GM12878 (cell line): Measurements from ENCODE around the gene DENND1A. TPM values are rescaled to one million over a fixed set of nuclear protein-coding genes. Genes with fewer than 3 reads are reported as not detected.

ENCODE experiments used
- ATAC-seq: fragments of 200-7000 bp; cut with Tn5 transposase; 3 replicates; pipeline ENCODE4 v1.9.1; 2020; ENCODE audit warnings: mild to moderate bottlenecking, moderate library complexity
- BruUV-seq: library from RNA; stranded (reverse); fragments of 400-500 nt; replicated peaks from 2 replicates; lab custom pipeline; 2021; lab: Mats Ljungman, UMichigan
- CTCF ChIA-PET: fragments of 300-600 bp; sonication (Branson Sonifier 250); formaldehyde crosslinking; extraction: SDS; loops from one replicate; lab custom pipeline; 2021; ENCODE audit warnings: inconsistent platforms; lab: Yijun Ruan, JAX
- POLR2A ChIA-PET: fragments of 350-600 bp; formaldehyde crosslinking; extraction: SDS; loops from one replicate; lab custom pipeline; 2021; ENCODE audit warnings: inconsistent platforms; lab: Charles Lee
- RAD21 ChIA-PET: fragments of 300-600 bp; sonication (Branson Sonifier 250); formaldehyde crosslinking; loops from one replicate; lab custom pipeline; 2023; ENCODE audit warnings: antibody characterized with exemption; ENCODE audit not compliant: unreplicated experiment; lab: Charles Lee
- SMC1A ChIA-PET: fragments of 300-600 bp; sonication (Branson Sonifier 250); formaldehyde crosslinking; loops from one replicate; lab custom pipeline; 2023; ENCODE audit not compliant: unreplicated experiment, uncharacterized antibody; lab: Charles Lee
- DNase-seq: peaks from one replicate; pipeline ENCODE4 v3.0.0-alpha.2; 2011; ENCODE audit warnings: low read depth, low spot score
- FAIRE-seq: peaks from 3 replicates; lab custom pipeline; 2011; peaks lifted over from hg19 to GRCh38; lab: Jason Lieb, UNC
- H2AFZ ChIP-seq: 2 replicates; pipeline ENCODE4 v1.6.0; 2011; ENCODE audit warnings: low read depth, low read length, control low read depth; ENCODE audit not compliant: control insufficient read depth
- H3K27ac ChIP-seq: 2 replicates; pipeline ENCODE4 v1.5.1; 2011; ENCODE audit warnings: control low read depth; ENCODE audit not compliant: control insufficient read depth, insufficient read depth
- H3K27me3 ChIP-seq, 2 experiments: replicated peaks in 1 of 2; 2 replicates each; pipeline versions ENCODE4 v1.6.0 to v1.6.1; 2011; ENCODE audit warnings: low read length in 1 of 2; ENCODE audit not compliant: control insufficient read depth in 2 of 2, insufficient read depth in 2 of 2
- H3K36me3 ChIP-seq, 2 experiments: 2 replicates each; pipeline ENCODE4 v1.5.1; 2011; ENCODE audit warnings: low read length in 1 of 2; ENCODE audit not compliant: control insufficient read depth in 2 of 2, insufficient read depth in 2 of 2
- H3K4me1 ChIP-seq: 2 replicates; pipeline ENCODE4 v1.6.1; 2011; ENCODE audit warnings: mild to moderate bottlenecking, low read length, moderate library complexity, mixed read lengths; ENCODE audit not compliant: control insufficient read depth, insufficient read depth
- H3K4me2 ChIP-seq: 2 replicates; pipeline ENCODE4 v1.6.0; 2011; ENCODE audit warnings: control low read depth; ENCODE audit not compliant: control insufficient read depth, insufficient read depth
- H3K4me3 ChIP-seq: fragments of 200-600 bp; sonication (generic); 2 replicates; pipeline ENCODE4 v1.5.1; 2016
- H3K79me2 ChIP-seq: 2 replicates; pipeline ENCODE4 v1.6.0; 2011; ENCODE audit warnings: low read length; ENCODE audit not compliant: control insufficient read depth, insufficient read depth
- H3K9ac ChIP-seq: 2 replicates; pipeline ENCODE4 v1.8.0; 2011; ENCODE audit warnings: low read length, control low read depth, mixed read lengths; ENCODE audit not compliant: control insufficient read depth, insufficient read depth
- H3K9me3 ChIP-seq: replicated peaks from 3 replicates; pipeline ENCODE4 v1.5.1; 2011; ENCODE audit warnings: mild to moderate bottlenecking, low read length; ENCODE audit not compliant: control insufficient read depth, insufficient read depth
- H4K20me1 ChIP-seq: 2 replicates; pipeline ENCODE4 v1.6.0; 2011; ENCODE audit not compliant: control insufficient read depth, insufficient read depth
- CBFB ChIP-seq: IDR thresholded peaks from 2 replicates; pipeline ENCODE4 v1.6.1; 2016; ENCODE audit warnings: antibody characterized with exemption, low read depth
- CHD1 ChIP-seq: IDR thresholded peaks from 2 replicates; pipeline ENCODE4 v1.6.1; 2012; ENCODE audit warnings: low read depth, low read length, improper control_type of control experiment
- CUX1 ChIP-seq: IDR thresholded peaks from 2 replicates; pipeline ENCODE4 v1.6.1; 2012; ENCODE audit warnings: improper control_type of control experiment, low read depth, low read length; ENCODE audit not compliant: insufficient replicate concordance
- DPF2 ChIP-seq: fragments of 450-650 bp; IDR thresholded peaks from 2 replicates; pipeline ENCODE4 v1.6.1; 2017; ENCODE audit warnings: mild to moderate bottlenecking
- E4F1 ChIP-seq: fragments of 450-650 bp; IDR thresholded peaks from 2 replicates; pipeline ENCODE4 v1.6.1; 2018; ENCODE audit warnings: borderline replicate concordance, mild to moderate bottlenecking; ENCODE audit not compliant: partially characterized antibody
- ETV6 ChIP-seq, 2 experiments: fragments of 450-650 bp in 1 of 2; IDR thresholded peaks in 1 of 2; conservative IDR thresholded peaks in 1 of 2; 2 replicates each; pipeline ENCODE4 v1.6.1; 2014; ENCODE audit warnings: antibody characterized with exemption in 1 of 2, borderline replicate concordance in 1 of 2, low read depth in 1 of 2, mild to moderate bottlenecking in 1 of 2, moderate library complexity in 1 of 2
- HCFC1 ChIP-seq: fragments of 150-350 bp; IDR thresholded peaks from 2 replicates; pipeline ENCODE4 v1.6.1; 2014; ENCODE audit warnings: low read length
- HDAC6 ChIP-seq: fragments of 200-600 bp; sonication (generic); IDR thresholded peaks from one replicate; pipeline ENCODE4 v1.8.0; 2017; ENCODE audit warnings: antibody characterized with exemption; ENCODE audit not compliant: unreplicated experiment
- RUNX3 ChIP-seq: IDR thresholded peaks from 2 replicates; pipeline ENCODE4 v1.6.1; 2012; ENCODE audit warnings: low read length, inconsistent platforms
- SREBF1 ChIP-seq: IDR thresholded peaks from 2 replicates; pipeline ENCODE4 v1.6.1; 2012; ENCODE audit warnings: mild to moderate bottlenecking, low read length
- ZBTB11 ChIP-seq: fragments of 450-650 bp; formaldehyde crosslinking; IDR thresholded peaks from 2 replicates; pipeline ENCODE4 v1.5.0; 2022; ENCODE audit warnings: mild to moderate bottlenecking, missing genetic modification characterization
- ZNF622 ChIP-seq: fragments of 450-650 bp; IDR thresholded peaks from 2 replicates; pipeline ENCODE4 v1.6.1; 2017; ENCODE audit warnings: mild to moderate bottlenecking, inconsistent platforms
- ZZZ3 ChIP-seq: IDR thresholded peaks from 2 replicates; pipeline ENCODE4 v1.6.1; 2011; ENCODE audit warnings: low read depth; ENCODE audit not compliant: control insufficient read depth, insufficient read length
- WGBS: methylation state at CpG from one replicate; pipeline ENCODE4 v1.1.6; 2016; ENCODE audit warnings: low lambda C conversion rate; ENCODE audit not compliant: insufficient replicate concordance, insufficient coverage; ENCODE audit errors: missing lambda C conversion rate; 5-methylcytosine and 5-hydroxymethylcytosine counted together
- in situ Hi-C: fragments of 300-500 bp; cut with MboI; formaldehyde crosslinking; loops from 9 replicates; pipeline ENCODE4 v1.14.3; 2018; ENCODE audit warnings: mixed read lengths
- intact Hi-C: fragments of 100-400 bp; cut with micrococcal nuclease; formaldehyde crosslinking; loops from one replicate; pipeline ENCODE4 v1.14.2; 2022; ENCODE audit not compliant: unreplicated experiment
- polyA plus RNA-seq, 11 experiments: library from polyadenylated mRNA; depleted of rRNA in 4 of 11; unstranded in 6 of 11; stranded (reverse) in 5 of 11; fragments of >200 nt; fragmentation: Nextera tagmentation in 4 of 11; fragmentation: Illumina TruSeq in 1 of 11; extraction: Ambion mirVana in 4 of 11; extraction: Trizol in 1 of 11; gene quantifications; 1 replicate in 1 of 11; 2 replicates in 10 of 11; pipeline versions ENCODE4 v1.2.1 to v1.2.3, GENCODE V29; 2011 to 2016; ENCODE audit warnings: inconsistent platforms in 2 of 11, missing spikeins in 2 of 11, low read depth in 1 of 11
- total RNA-seq, 4 experiments: library from RNA; depleted of rRNA in 3 of 4; stranded (reverse); fragments of >200 nt in 3 of 4; fragmentation: Illumina TruSeq in 1 of 4; extraction: Trizol in 1 of 4; gene quantifications; 2 replicates each; pipeline versions ENCODE4 v1.2.1 to v1.2.3, GENCODE V29; 2013 to 2021

DENND1A gene
- total and polyA plus RNA-seq, 10 of the 15 experiments (the other 5 are each of a cell fraction or from before 2014, with no cell fraction given), result 14.1 to 48.6 (median 35.2) TPM

- Histone ChIP-seq H3K4me1 (peaks cover 17% of the 10 kb centered on the region), H3K36me3 (no peaks in the 10 kb centered on the region), H3K4me2 (no peak overlapping the region; the same call in 1 of the 2 replicates), H4K20me1 (no peaks in the 10 kb centered on the region), H3K79me2 (no peaks in the 10 kb centered on the region), H3K4me3 (no peak overlapping the region), H2AFZ (no peak overlapping the region), H3K9me3 (no peaks in the 10 kb centered on the region), H3K27ac (no peak overlapping the region), H3K9ac (no peak overlapping the region), H3K27me3 (no peaks in the 10 kb centered on the region; a peak in 1 of 4 replicates)
- no peak for ATAC-seq
- SMC1A ChIA-PET, result interaction anchor here (1.0 kb wide), 1 partner anchor 40 kb away, joined by 3 read pairs; no protein-coding TSS in a partner anchor
- CTCF ChIA-PET, result interaction anchor here (0.6 to 2.3 kb wide), 4 partner anchors 9 to 271 kb away, joined by 3 to 12 read pairs (median 6); no protein-coding TSS in a partner anchor
- no TSS peak for BruUV-seq
- DNase-seq, result no peak
- no peak for FAIRE-seq
- 52% methylated on average over 3 of the region's 3 CpGs for WGBS
- POLR2A ChIA-PET, result interaction anchor here (0.7 kb wide), 1 partner anchor 13 kb away, joined by 3 read pairs; no protein-coding TSS in a partner anchor
- RAD21 ChIA-PET, result no interaction called here
- in situ Hi-C loops (loop anchor here (10.0 kb wide), 1 partner anchor 895 kb away; no protein-coding TSS in a partner anchor), intact Hi-C loops (loop anchor here (10.0 kb wide), 1 partner anchor 365 kb away; no protein-coding TSS in a partner anchor)
- TF ChIP-seq CUX1 (no peak), CHD1 (no peak), RUNX3 (no peak), SREBF1 (no peak), HCFC1 (no peak), ETV6 (conservative IDR thresholded peaks at IDR 0.05 in 1 of 2, IDR thresholded peaks at IDR 0.05 in 1 of 2; ENCODE audit: borderline replicate concordance in 1 of 2, low read depth in 1 of 2) (no peak), E4F1 (no peak), ZZZ3 (no peak), CBFB (no peak), ZBTB11 (CRISPR knock-in tag) (no peak), ZNF622 (no peak), HDAC6 (no peak), DPF2 (no peak)
Measured at GRCh38 chr9:123359546-123359945, 570.4 kb downstream of the DENND1A start.
